Keratinocyte (primary cell): ENCODE results near the gene HPCAL1. TPM values are rescaled to one million over a fixed set of nuclear protein-coding genes. Genes with fewer than 3 reads are reported as not detected.

ENCODE experiments used
- DNase-seq: peaks from one replicate; pipeline ENCODE4 v3.0.0-alpha.2; 2011; ENCODE audit warnings: low read depth, missing footprints, low spot score
- FAIRE-seq: peaks from 2 replicates; lab custom pipeline; 2011; peaks lifted over from hg19 to GRCh38; lab: Jason Lieb, UNC
- H2AFZ ChIP-seq: 2 replicates; pipeline ENCODE4 v1.6.0; 2012; ENCODE audit warnings: low read length, control low read depth, inconsistent platforms; ENCODE audit not compliant: control insufficient read depth
- H3K27ac ChIP-seq: 2 replicates; pipeline ENCODE4 v1.5.1; 2011; ENCODE audit warnings: low read length; ENCODE audit not compliant: control insufficient read depth, insufficient read depth
- H3K27me3 ChIP-seq: 3 replicates; pipeline ENCODE4 v1.6.0; 2011; ENCODE audit warnings: low read length; ENCODE audit not compliant: control insufficient read depth, insufficient read depth; ENCODE audit errors: extremely low read depth
- H3K36me3 ChIP-seq, 2 experiments: 2 replicates in 1 of 2; 3 replicates in 1 of 2; pipeline ENCODE4 v1.5.1; 2011; ENCODE audit warnings: low read length in 2 of 2, mild to moderate bottlenecking in 1 of 2; ENCODE audit not compliant: control insufficient read depth in 2 of 2, insufficient read depth in 2 of 2; ENCODE audit errors: extremely low read depth in 1 of 2
- H3K4me1 ChIP-seq: 3 replicates; pipeline ENCODE4 v1.5.1; 2011; ENCODE audit warnings: low read length; ENCODE audit not compliant: control insufficient read depth, insufficient read depth; ENCODE audit errors: extremely low read depth
- H3K4me2 ChIP-seq: 3 replicates; pipeline ENCODE4 v1.6.0; 2011; ENCODE audit warnings: low read depth, low read length; ENCODE audit not compliant: control insufficient read depth, insufficient read depth; ENCODE audit errors: extremely low read depth
- H3K4me3 ChIP-seq, 3 experiments: fragments of 200-600 bp in 1 of 3; sonication (generic) in 1 of 3; 2 replicates in 2 of 3; 3 replicates in 1 of 3; pipeline ENCODE4 v1.5.1; 2011 to 2016; ENCODE audit warnings: low read length in 3 of 3, mild to moderate bottlenecking in 3 of 3, control low read depth in 2 of 3, inconsistent platforms in 1 of 3, low read depth in 1 of 3, mixed read lengths in 1 of 3, mixed run types in 1 of 3, moderate library complexity in 1 of 3; ENCODE audit not compliant: control insufficient read depth in 2 of 3, insufficient read depth in 2 of 3; ENCODE audit errors: extremely low read depth in 1 of 3
- H3K79me2 ChIP-seq: 2 replicates; pipeline ENCODE4 v1.6.0; 2012; ENCODE audit warnings: low read length; ENCODE audit not compliant: control insufficient read depth, insufficient read depth
- H3K9ac ChIP-seq: 3 replicates; pipeline ENCODE4 v1.6.0; 2011; ENCODE audit warnings: low read length; ENCODE audit not compliant: control insufficient read depth, insufficient read depth; ENCODE audit errors: extremely low read depth
- H3K9me1 ChIP-seq: 3 replicates; pipeline ENCODE4 v1.6.0; 2011; ENCODE audit warnings: low read length; ENCODE audit not compliant: control insufficient read depth, insufficient read depth; ENCODE audit errors: extremely low read depth
- H3K9me3 ChIP-seq: 2 replicates; pipeline ENCODE4 v1.5.1; 2012; ENCODE audit warnings: low read depth, low read length; ENCODE audit not compliant: control insufficient read depth
- H4K20me1 ChIP-seq: 3 replicates; pipeline ENCODE4 v1.6.0; 2011; ENCODE audit warnings: low read length; ENCODE audit not compliant: control insufficient read depth, insufficient read depth; ENCODE audit errors: extremely low read depth
- CTCF ChIP-seq, 3 experiments: IDR thresholded peaks in 1 of 3; conservative IDR thresholded peaks in 1 of 3; optimal IDR thresholded peaks in 1 of 3; 2 replicates in 2 of 3; 3 replicates in 1 of 3; pipeline versions ENCODE3 to v1.5.1; 2011; ENCODE audit warnings: low read length in 3 of 3, mild to moderate bottlenecking in 3 of 3, moderate library complexity in 2 of 3, control low read depth in 1 of 3, inconsistent platforms in 1 of 3; ENCODE audit not compliant: insufficient read depth in 2 of 3; ENCODE audit errors: extremely low read depth in 1 of 3
- dilution Hi-C: fragments of 300-500 bp; cut with MboI; formaldehyde crosslinking; loops from one replicate; pipeline ENCODE4 v1.7.0; 2020; ENCODE audit warnings: low sequenced_read_pairs; ENCODE audit not compliant: extremely low pct_ligation_motif_present
- polyA plus RNA-seq, 5 experiments: library from polyadenylated mRNA; depleted of rRNA in 3 of 5; stranded (reverse) in 3 of 5; stranded (forward) in 1 of 5; unstranded in 1 of 5; fragments of >200 nt; gene quantifications; 1 replicate in 1 of 5; 2 replicates in 3 of 5; 3 replicates in 1 of 5; pipeline versions ENCODE4 v1.2.1 to v1.2.3, GENCODE V29; 2011 to 2012; ENCODE audit warnings: missing spikeins in 2 of 5, low read depth in 1 of 5, low replicate concordance in 1 of 5

Gene HPCAL1
- polyA plus RNA-seq, 1 donor (not counting 4 experiments of a cell fraction or from before 2014, with no cell fraction given), result 18.0 TPM

GRCh38 chr2:10322973-10323372, 20.3 kb downstream of the HPCAL1 start:
- dilution Hi-C loops, result no loop called here
- Histone ChIP-seq H3K27me3 (no peaks in the 10 kb centered on the region), H3K36me3 (peaks cover 0 to 5% of the 10 kb centered on the region in 2 experiments), H3K9me1 (no peaks in the 10 kb centered on the region), H3K27ac (no peak overlapping the region), H3K79me2 (peaks cover 39% of the 10 kb centered on the region), H4K20me1 (peaks cover 8% of the 10 kb centered on the region), H3K4me3 (no peak overlapping the region), H3K4me2 (no peak overlapping the region), H2AFZ (no peak overlapping the region), H3K4me1 (no peaks in the 10 kb centered on the region), H3K9me3 (peaks cover 2% of the 10 kb centered on the region), H3K9ac (no peak overlapping the region)
- DNase-seq (no peak), FAIRE-seq (no peak)
- no peak for TF ChIP-seq CTCF (optimal IDR thresholded peaks at IDR 0.05 in 1 of 3, IDR thresholded peaks at IDR 0.05 in 1 of 3, conservative IDR thresholded peaks at IDR 0.05 in 1 of 3; ENCODE audit: extremely low read depth in 1 of 3, insufficient read depth in 2 of 3, low read length in 3 of 3)

GRCh38 chr2:10323535-10323934, 20.8 kb downstream of the HPCAL1 start:
- no peaks in the 10 kb centered on the region for H3K9me1 ChIP-seq
- H4K20me1 ChIP-seq, result peaks cover 5% of the 10 kb centered on the region
- no peak overlapping the region for H3K9ac ChIP-seq
- no peaks in the 10 kb centered on the region for H3K27me3 ChIP-seq
- H2AFZ ChIP-seq, result no peak overlapping the region
- FAIRE-seq (no peak), DNase-seq (no peak)
- no peak overlapping the region for H3K4me3 ChIP-seq
- no peak overlapping the region for H3K27ac ChIP-seq
- peaks cover 38% of the 10 kb centered on the region for H3K79me2 ChIP-seq
- TF ChIP-seq CTCF (optimal IDR thresholded peaks at IDR 0.05 in 1 of 3, IDR thresholded peaks at IDR 0.05 in 1 of 3, conservative IDR thresholded peaks at IDR 0.05 in 1 of 3; ENCODE audit: extremely low read depth in 1 of 3, insufficient read depth in 2 of 3, low read length in 3 of 3), result no peak
- H3K4me2 ChIP-seq, result no peak overlapping the region
- H3K4me1 ChIP-seq, result no peaks in the 10 kb centered on the region
- peaks cover 2% of the 10 kb centered on the region for H3K9me3 ChIP-seq
- dilution Hi-C loops, result no loop called here
- peaks cover 0 to 4% of the 10 kb centered on the region in 2 experiments for H3K36me3 ChIP-seq
